ENCODE measurements around the gene TEAD2.
"Not testable (repeated sequence)": the region's sequence is repeated elsewhere in the genome, so short reads cannot be mapped to it uniquely, and the experiment has no call there.

TEAD2 gene

GRCh38 chr19:49328741-49329140, 33.5 kb downstream of the TEAD2 start:
- no peak for DNase-seq

GRCh38 chr19:49327878-49328544, 34.2 kb downstream of the TEAD2 start:
- DNase-seq = no peak

- no peak for DNase-seq
Observed at GRCh38 chr19:49326165-49326704, 36.0 kb downstream of the TEAD2 start.

GRCh38 chr19:49325756-49326155, 36.5 kb downstream of the TEAD2 start:
- not testable (repeated sequence) for DNase-seq

GRCh38 chr19:49324801-49325576, 37.2 kb downstream of the TEAD2 start, which contains the start of gene SLC6A16:
SLC6A16 (minus strand) TSS chr19:49325191; CDS start chr19:49311347, 13,844 bp downstream.
- no peak for DNase-seq

- DNase-seq = no peak
Observed at GRCh38 chr19:49318296-49318695, 43.9 kb downstream of the TEAD2 start.

- no peak for DNase-seq
Observed at GRCh38 chr19:49316284-49316683, 45.9 kb downstream of the TEAD2 start.

- DNase-seq = no peak
Observed at GRCh38 chr19:49315111-49315510, 47.1 kb downstream of the TEAD2 start.

GRCh38 chr19:49309087-49309486, 53.1 kb downstream of the TEAD2 start:
- no peak for DNase-seq

- not testable (repeated sequence) for DNase-seq
Observed at GRCh38 chr19:49306734-49307133, 55.5 kb downstream of the TEAD2 start.

- DNase-seq = no peak
Observed at GRCh38 chr19:49301866-49302252, 60.4 kb downstream of the TEAD2 start.

- peak; percentile 38 for DNase-seq
Observed at GRCh38 chr19:49301165-49301865, 60.9 kb downstream of the TEAD2 start.

GRCh38 chr19:49298653-49299052, 63.6 kb downstream of the TEAD2 start:
- DNase-seq = not testable (repeated sequence)

GRCh38 chr19:49297403-49297802, 64.8 kb downstream of the TEAD2 start:
- DNase-seq = no peak

GRCh38 chr19:49295208-49295880, 66.9 kb downstream of the TEAD2 start:
- no peak for DNase-seq

GRCh38 chr19:49294401-49294800, 67.8 kb downstream of the TEAD2 start:
- no peak for DNase-seq

Data from NCI-H146 (cell line).